Ectodermal cell (in vitro differentiated cells): ENCODE measurements around the gene TOR3A.

Experiments
- H3K27ac ChIP-seq: 2 replicates; pipeline ENCODE4 v1.7.0; 2013; ENCODE audit warnings: mild to moderate bottlenecking, low read depth, low read length; ENCODE audit not compliant: insufficient read depth, poor library complexity, severe bottlenecking
- H3K27me3 ChIP-seq: 2 replicates; pipeline ENCODE4 v1.7.0; 2013; ENCODE audit warnings: mild to moderate bottlenecking, low read length; ENCODE audit not compliant: insufficient read depth, control insufficient read depth, poor library complexity, severe bottlenecking
- H3K36me3 ChIP-seq: one replicate; pipeline ENCODE4 v1.7.0; 2013; ENCODE audit warnings: low read length; ENCODE audit not compliant: control insufficient read depth, insufficient read depth
- H3K4me1 ChIP-seq: one replicate; pipeline ENCODE4 v1.7.0; 2013; ENCODE audit warnings: low read length; ENCODE audit not compliant: control insufficient read depth, insufficient read depth
- H3K4me3 ChIP-seq: 2 replicates; pipeline ENCODE4 v1.7.0; 2013; ENCODE audit warnings: low read depth, low read length, control low read depth; ENCODE audit not compliant: insufficient read depth
- H3K9me3 ChIP-seq: 2 replicates; pipeline ENCODE4 v1.7.0; 2013; ENCODE audit warnings: mild to moderate bottlenecking, low read length, moderate library complexity; ENCODE audit not compliant: control insufficient read depth
- WGBS, 2 experiments: methylation state at CpG; one replicate each; pipeline ENCODE4 v1.1.7; 2013; ENCODE audit warnings: missing lambda C conversion rate in 2 of 2; 5-methylcytosine and 5-hydroxymethylcytosine counted together

The TOR3A gene

DNA sequence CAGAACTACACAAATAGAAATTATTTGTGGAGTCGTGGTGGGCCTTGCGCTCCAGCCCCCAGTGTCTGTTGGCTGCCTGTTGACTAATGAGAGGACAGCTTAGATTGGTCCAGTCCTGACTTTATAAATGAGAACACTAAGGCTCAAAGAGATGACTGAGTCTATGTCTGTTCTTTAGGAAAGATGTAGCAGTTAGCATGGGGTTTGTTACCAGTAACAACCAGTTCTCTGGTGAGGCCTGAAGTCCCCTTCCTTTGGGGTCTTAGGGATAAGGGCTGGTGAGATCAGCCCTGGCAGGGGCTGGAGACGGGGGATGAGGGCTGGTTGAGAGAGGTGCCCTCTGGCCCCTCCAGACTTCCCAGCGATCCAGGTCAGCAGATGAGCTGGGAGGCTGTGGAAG, 9.1 kb downstream of the TOR3A start:
- H3K36me3 ChIP-seq, result peaks cover 7% of the 10 kb centered on the region
- H3K27ac ChIP-seq, result no peak overlapping the region
- H3K9me3 ChIP-seq, result no peaks in the 10 kb centered on the region
- no peaks in the 10 kb centered on the region for H3K27me3 ChIP-seq
- 94 to 95% methylated on average over 4 of the region's 4 CpGs for WGBS, 2 experiments
- no peaks in the 10 kb centered on the region for H3K4me1 ChIP-seq
- no peak overlapping the region for H3K4me3 ChIP-seq

DNA sequence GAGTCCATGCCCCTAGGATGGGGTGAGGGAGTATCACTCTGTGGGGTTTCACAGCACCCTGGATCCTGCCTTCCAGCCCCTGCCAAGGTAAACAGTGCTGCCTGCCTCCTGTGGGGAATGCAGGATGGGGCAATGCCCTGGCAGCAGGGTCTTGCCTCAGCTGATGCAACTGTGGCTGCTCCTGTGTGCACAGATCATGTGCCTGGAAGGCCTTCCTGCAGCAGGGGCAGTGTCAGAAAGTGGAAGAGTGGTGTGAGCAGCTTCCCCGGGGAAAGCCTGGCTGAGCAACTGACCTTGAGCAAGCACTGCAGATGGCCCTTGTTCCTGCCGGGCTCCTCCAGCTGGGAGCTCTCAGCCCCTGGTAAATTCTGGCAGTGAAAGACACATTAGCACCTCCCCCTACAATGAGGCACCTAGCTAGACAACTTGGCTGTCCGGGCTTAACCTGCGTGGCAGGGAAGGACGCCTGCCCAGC, 9.9 kb downstream of the TOR3A start:
- H3K27ac ChIP-seq, result no peak overlapping the region
- H3K36me3 ChIP-seq, result peaks cover 7% of the 10 kb centered on the region
- no peak overlapping the region for H3K4me3 ChIP-seq
- H3K27me3 ChIP-seq, result no peaks in the 10 kb centered on the region
- H3K9me3 ChIP-seq, result no peaks in the 10 kb centered on the region
- 88 to 92% methylated on average over 5 of the region's 5 CpGs for WGBS, 2 experiments
- H3K4me1 ChIP-seq, result no peaks in the 10 kb centered on the region

DNA sequence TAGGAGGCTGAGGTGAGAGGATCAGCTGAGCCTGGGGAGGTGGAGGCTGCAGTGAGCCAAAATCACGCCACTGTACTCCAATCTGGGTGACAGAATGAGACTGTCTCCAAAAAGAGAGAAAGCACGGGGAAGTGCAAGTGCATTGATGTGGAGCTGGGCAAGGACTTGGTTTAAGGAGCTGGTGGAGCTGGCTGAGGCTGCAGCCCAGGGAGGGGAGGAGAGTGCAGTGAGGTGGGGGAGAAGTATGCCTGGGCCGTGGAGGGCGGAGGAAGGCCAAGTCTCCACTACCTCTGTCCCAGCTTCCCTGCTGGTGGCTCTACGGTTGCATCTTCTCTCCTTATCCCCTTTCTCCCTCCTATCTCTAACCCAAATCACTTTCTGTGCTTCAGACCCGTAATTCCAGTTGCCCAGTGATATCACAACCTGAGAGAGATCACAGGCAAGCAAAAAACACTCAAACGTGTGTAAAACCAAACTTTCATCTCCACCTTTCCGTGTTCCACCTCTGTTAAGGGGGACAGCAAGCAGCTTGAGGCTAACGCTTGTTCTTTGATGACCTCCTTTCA, 11.1 kb downstream of the TOR3A start:
- WGBS, 2 experiments, result 92 to 93% methylated on average over 9 of the region's 9 CpGs
- no peak overlapping the region for H3K27ac ChIP-seq

DNA sequence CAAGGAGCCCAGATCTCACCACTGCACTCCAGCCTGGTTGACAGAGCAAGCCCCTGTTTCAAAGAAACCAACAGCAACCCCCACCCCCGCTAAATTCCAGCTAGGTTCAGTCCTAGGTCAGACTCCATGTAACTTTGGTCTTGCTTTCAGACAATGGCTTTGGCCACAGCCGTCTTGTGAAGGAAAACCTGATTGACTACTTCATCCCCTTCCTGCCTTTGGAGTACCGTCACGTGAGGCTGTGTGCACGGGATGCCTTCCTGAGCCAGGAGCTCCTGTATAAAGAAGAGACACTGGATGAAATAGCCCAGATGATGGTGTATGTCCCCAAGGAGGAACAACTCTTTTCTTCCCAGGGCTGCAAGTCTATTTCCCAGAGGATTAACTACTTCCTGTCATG, 12.9 kb downstream of the TOR3A start:
- Histone ChIP-seq H3K27ac (no peak overlapping the region), H3K36me3 (peaks cover 7% of the 10 kb centered on the region), H3K27me3 (no peaks in the 10 kb centered on the region), H3K9me3 (no peaks in the 10 kb centered on the region), H3K4me1 (no peaks in the 10 kb centered on the region), H3K4me3 (no peak overlapping the region)
- WGBS, 2 experiments, result 95 to 96% methylated on average over 5 of the region's 5 CpGs

More for the DNA sequence above, 11.1 kb downstream of the TOR3A start:
- H3K36me3 ChIP-seq, result peaks cover 7% of the 10 kb centered on the region
- no peaks in the 10 kb centered on the region for H3K9me3 ChIP-seq
- H3K4me1 ChIP-seq, result no peaks in the 10 kb centered on the region
- no peaks in the 10 kb centered on the region for H3K27me3 ChIP-seq
- H3K4me3 ChIP-seq, result no peak overlapping the region

DNA sequence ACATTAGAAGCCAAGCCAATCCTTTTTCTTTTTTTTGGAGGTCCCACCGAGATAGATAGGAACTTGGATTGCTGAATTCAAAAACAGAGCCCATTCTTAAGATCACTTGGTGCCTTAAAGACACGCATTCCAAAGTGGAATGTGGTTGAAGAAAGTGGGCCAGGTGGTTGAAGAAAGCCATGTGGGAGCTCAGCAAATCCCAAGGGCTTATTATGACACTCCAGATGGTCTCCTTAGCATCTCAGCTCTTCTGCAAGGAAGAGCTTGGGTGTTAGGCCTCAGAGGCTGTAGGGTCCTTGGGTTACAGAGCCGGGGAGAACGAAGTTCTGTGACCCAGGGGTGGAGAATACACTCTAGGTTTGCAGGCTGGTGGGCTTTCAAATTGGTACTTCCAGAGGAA, 13.5 kb downstream of the TOR3A start:
- WGBS, 2 experiments, result 94 to 95% methylated on average over 4 of the region's 4 CpGs

DNA sequence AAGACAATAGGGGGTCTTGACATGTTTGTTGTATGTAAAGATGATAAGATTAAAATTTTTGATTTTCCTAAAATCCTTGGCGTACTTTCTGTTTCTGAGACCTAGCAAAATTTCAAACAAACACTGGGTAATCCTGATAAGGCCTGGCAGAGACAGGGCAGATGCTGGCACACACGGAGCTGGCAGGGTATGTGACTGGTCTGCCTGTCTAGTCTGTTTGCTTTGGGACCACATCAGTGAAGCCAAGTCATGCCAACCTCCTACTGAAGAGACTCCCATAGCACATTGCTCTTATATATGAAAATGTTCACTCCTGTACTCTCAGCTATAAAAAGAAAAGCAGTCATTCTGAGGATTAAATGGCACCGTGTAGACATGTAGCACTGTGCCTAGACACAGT, 14.1 kb downstream of the TOR3A start:
- no peaks in the 10 kb centered on the region for H3K27me3 ChIP-seq
- H3K9me3 ChIP-seq, result no peaks in the 10 kb centered on the region
- H3K4me1 ChIP-seq, result no peaks in the 10 kb centered on the region
- H3K36me3 ChIP-seq, result peaks cover 7% of the 10 kb centered on the region
- H3K4me3 ChIP-seq, result no peak overlapping the region
- WGBS, 2 experiments, result 96 to 98% methylated on average over 3 of the region's 3 CpGs
- H3K27ac ChIP-seq, result no peak overlapping the region

More for the DNA sequence above, 13.5 kb downstream of the TOR3A start:
- Histone ChIP-seq H3K36me3 (peaks cover 7% of the 10 kb centered on the region), H3K27me3 (no peaks in the 10 kb centered on the region), H3K4me1 (no peaks in the 10 kb centered on the region), H3K4me3 (no peak overlapping the region), H3K27ac (no peak overlapping the region), H3K9me3 (no peaks in the 10 kb centered on the region)

DNA sequence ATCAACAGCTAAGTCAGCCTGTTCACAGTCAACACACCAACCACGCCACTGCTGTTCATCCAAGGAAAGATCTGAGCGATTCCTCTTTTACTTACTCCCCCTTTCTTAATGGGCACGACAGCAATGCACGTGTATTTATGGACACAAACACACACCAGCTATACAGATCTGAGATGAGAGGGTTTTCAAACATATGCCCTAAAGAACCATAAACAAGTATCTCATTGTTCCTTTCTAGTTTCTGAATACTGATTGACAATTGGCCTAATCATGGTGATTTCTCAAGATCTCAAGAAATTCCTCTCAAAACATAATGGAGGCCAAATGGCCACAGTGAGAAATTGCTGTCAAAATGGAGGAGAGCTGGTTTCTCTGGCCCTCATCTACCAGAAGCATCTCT, 18.0 kb downstream of the TOR3A start:
- H3K36me3 ChIP-seq, result peaks cover 7% of the 10 kb centered on the region

DNA sequence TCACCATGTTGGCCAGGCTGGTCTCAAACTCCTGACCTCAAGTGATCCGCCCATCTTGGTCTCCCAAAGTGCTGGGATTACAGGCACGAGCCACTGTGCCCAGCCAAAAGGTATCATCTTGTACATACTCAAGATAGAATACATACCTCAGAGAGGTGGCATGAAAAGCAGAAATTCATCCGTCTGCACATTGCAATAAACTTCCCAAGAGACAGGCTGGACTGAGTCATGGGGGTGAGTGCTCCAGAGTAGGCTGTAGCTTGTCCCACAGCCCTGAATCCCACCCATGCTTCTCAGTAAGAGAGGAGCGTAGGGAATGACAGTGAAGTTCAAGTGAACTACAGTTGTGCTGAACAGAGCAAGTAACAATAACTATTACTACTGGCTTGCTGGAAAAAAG, 19.7 kb downstream of the TOR3A start:
- 96 to 100% methylated on average over 4 of the region's 4 CpGs for WGBS, 2 experiments
- H3K4me1 ChIP-seq, result no peaks in the 10 kb centered on the region
- no peak overlapping the region for H3K27ac ChIP-seq
- H3K4me3 ChIP-seq, result no peak overlapping the region
- H3K27me3 ChIP-seq, result no peaks in the 10 kb centered on the region
- no peaks in the 10 kb centered on the region for H3K9me3 ChIP-seq
- H3K36me3 ChIP-seq, result peaks cover 4% of the 10 kb centered on the region

More for the DNA sequence above, 18.0 kb downstream of the TOR3A start:
- Histone ChIP-seq H3K4me1 (no peaks in the 10 kb centered on the region), H3K27me3 (no peaks in the 10 kb centered on the region), H3K4me3 (no peak overlapping the region), H3K9me3 (no peaks in the 10 kb centered on the region), H3K27ac (no peak overlapping the region)
- 97 to 98% methylated on average over 4 of the region's 4 CpGs for WGBS, 2 experiments

DNA sequence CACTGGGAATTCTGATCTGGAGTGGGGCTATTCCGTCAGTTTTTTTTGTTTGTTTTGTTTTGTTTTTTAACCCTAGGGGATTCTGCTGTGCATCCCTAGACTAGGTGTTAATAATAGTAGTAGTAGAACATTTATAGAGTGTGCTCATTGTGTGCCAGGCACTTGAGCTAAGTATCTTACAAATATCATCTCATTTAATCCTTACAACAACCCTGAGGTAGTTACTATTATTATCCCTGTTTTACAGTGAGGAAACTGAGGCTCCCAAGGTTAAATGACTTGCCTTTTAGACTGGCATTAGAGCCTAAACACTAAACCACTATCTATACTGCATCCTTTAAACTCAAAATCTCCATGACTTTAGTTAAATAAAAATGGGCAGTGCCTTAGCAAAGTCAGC, 22.1 kb downstream of the TOR3A start:
- Histone ChIP-seq H3K4me1 (no peaks in the 10 kb centered on the region), H3K36me3 (peaks cover 18% of the 10 kb centered on the region), H3K9me3 (no peaks in the 10 kb centered on the region), H3K27me3 (no peaks in the 10 kb centered on the region), H3K27ac (no peak overlapping the region), H3K4me3 (no peak overlapping the region)
- WGBS, 2 experiments, result 85 to 91% methylated on average over 1 of the region's 1 CpG

DNA sequence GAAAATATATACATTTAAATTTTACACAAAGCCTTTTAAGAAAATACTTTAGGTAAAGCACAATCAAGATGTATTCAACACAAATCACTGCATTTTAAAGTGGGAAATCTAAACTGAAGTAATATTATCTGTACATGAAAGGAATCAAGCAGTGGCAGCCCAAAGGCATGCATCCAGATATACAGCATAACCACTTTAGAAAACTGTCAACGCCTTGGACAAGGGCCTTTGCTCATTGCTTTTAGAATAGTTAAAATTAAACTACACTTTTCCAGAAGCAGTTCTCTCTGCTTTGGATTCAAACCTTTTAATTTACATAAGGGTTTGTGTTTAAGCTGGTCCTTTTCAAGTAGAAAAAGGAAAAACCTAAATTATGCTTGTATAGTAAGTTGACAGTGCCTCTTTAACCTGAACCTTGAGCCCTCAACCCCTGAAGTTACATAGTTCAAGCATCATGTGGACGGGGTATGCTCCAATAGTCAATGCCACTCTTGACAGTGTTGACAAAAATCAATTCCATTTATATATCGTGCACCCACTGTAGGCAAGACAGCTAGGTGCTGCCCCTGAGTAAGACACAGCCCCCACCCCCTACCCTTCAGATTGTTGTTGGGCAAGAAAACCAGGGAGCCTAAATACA, 22.9 kb downstream of the TOR3A start:
- Histone ChIP-seq H3K27ac (no peak overlapping the region), H3K4me1 (no peaks in the 10 kb centered on the region), H3K4me3 (no peak overlapping the region), H3K9me3 (no peaks in the 10 kb centered on the region), H3K27me3 (no peaks in the 10 kb centered on the region), H3K36me3 (peaks cover 18% of the 10 kb centered on the region)
- whole genome bisulfite sequencing, 2 experiments, result 90 to 94% methylated on average over 3 of the region's 3 CpGs
